Caco-2 (cell line): ENCODE measurements around the gene PTPRN2. TPM values are rescaled to one million over a fixed set of nuclear protein-coding genes. Genes with fewer than 3 reads are reported as not detected.
A peak's percentile ranks its signal among the peaks of the same experiment; 100 is the strongest.

Experiments
- BruUV-seq: library from RNA; stranded (reverse); fragments of 400-500 nt; replicated peaks from 2 replicates; lab custom pipeline; 2021; lab: Mats Ljungman, UMichigan
- CTCF ChIA-PET: fragments of 300-600 bp; sonication (Branson Sonifier 250); formaldehyde crosslinking; loops from one replicate; lab custom pipeline; 2022; ENCODE audit warnings: antibody characterized with exemption; lab: Charles Lee
- POLR2A ChIA-PET: fragments of 300-600 bp; sonication (Branson Sonifier 250); formaldehyde crosslinking; loops from one replicate; lab custom pipeline; 2022; ENCODE audit warnings: antibody characterized with exemption; lab: Charles Lee
- DNase-seq, 2 experiments: peaks; one replicate each; pipeline versions ENCODE4 v3.0.0 to v3.0.0-alpha.2; 2020 to 2022
- H3K27me3 ChIP-seq: replicated peaks from 2 replicates; pipeline ENCODE4 v1.6.0; 2011; ENCODE audit warnings: low read length; ENCODE audit not compliant: control insufficient read depth, insufficient read depth
- H3K36me3 ChIP-seq: 2 replicates; pipeline ENCODE4 v1.5.1; 2011; ENCODE audit warnings: low read length; ENCODE audit not compliant: control insufficient read depth, insufficient read depth
- H3K4me1 ChIP-seq: fragments of 250-450 bp; sonication (Bioruptor Pico); 2 replicates; pipeline ENCODE4 v1.5.1; 2020; ENCODE audit warnings: mild to moderate bottlenecking
- H3K4me3 ChIP-seq: 2 replicates; pipeline ENCODE4 v1.5.1; 2011; ENCODE audit warnings: low read depth, mild to moderate bottlenecking, control low read depth, low read length
- H3K9me3 ChIP-seq: fragments of 250-450 bp; sonication (Bioruptor Pico); 2 replicates; pipeline ENCODE4 v1.5.1; 2020; ENCODE audit warnings: mild to moderate bottlenecking, moderate library complexity
- H3K27ac Mint-ChIP-seq: one replicate; pipeline ENCODE4 v1.8.0; 2022; ENCODE audit warnings: mixed read lengths; ENCODE audit not compliant: unreplicated experiment
- H3K27me3 Mint-ChIP-seq: one replicate; pipeline ENCODE4 v1.8.0; 2022; ENCODE audit warnings: mixed read lengths; ENCODE audit not compliant: insufficient read depth, unreplicated experiment
- H3K36me3 Mint-ChIP-seq: one replicate; pipeline ENCODE4 v1.8.0; 2022; ENCODE audit warnings: mild to moderate bottlenecking, mixed read lengths; ENCODE audit not compliant: insufficient read depth, unreplicated experiment
- H3K4me1 Mint-ChIP-seq: one replicate; pipeline ENCODE4 v1.8.0; 2022; ENCODE audit warnings: low read depth, mixed read lengths; ENCODE audit not compliant: unreplicated experiment
- H3K4me3 Mint-ChIP-seq: one replicate; pipeline ENCODE4 v1.8.0; 2022; ENCODE audit warnings: mild to moderate bottlenecking, moderate library complexity, mixed read lengths; ENCODE audit not compliant: unreplicated experiment
- H3K9me3 Mint-ChIP-seq: one replicate; pipeline ENCODE4 v1.8.0; 2022; ENCODE audit warnings: mixed read lengths; ENCODE audit not compliant: unreplicated experiment
- CTCF ChIP-seq, 2 experiments: fragments of 200-600 bp in 1 of 2; IDR thresholded peaks; 1 replicate in 1 of 2; 2 replicates in 1 of 2; pipeline versions ENCODE4 v1.5.1 to v1.8.0; 2011 to 2022; ENCODE audit warnings: antibody characterized with exemption in 1 of 2, control low read depth in 1 of 2, inconsistent platforms in 1 of 2, low read depth in 1 of 2, low read length in 1 of 2, mild to moderate bottlenecking in 1 of 2, moderate library complexity in 1 of 2; ENCODE audit not compliant: insufficient read depth in 1 of 2, severe bottlenecking in 1 of 2, unreplicated experiment in 1 of 2
- intact Hi-C: fragments of 100-400 bp; cut with micrococcal nuclease; formaldehyde crosslinking; loops from one replicate; pipeline ENCODE4 v1.10.0; 2022; ENCODE audit not compliant: unreplicated experiment
- total RNA-seq: library from RNA; stranded (reverse); gene quantifications from 2 replicates; pipeline ENCODE4 v1.2.3, GENCODE V29; 2022

The PTPRN2 gene
- total RNA-seq, 1 experiment from 2014 or later = 1.4 TPM

- no peaks in the 10 kb centered on the region for H3K27me3 ChIP-seq
- DNase-seq = no peak
- no peaks in the 10 kb centered on the region for H3K36me3 ChIP-seq
- H3K9me3 ChIP-seq = no peaks in the 10 kb centered on the region
- no peak overlapping the region for H3K4me3 ChIP-seq
- peaks cover 5% of the 10 kb centered on the region for H3K27me3 Mint-ChIP-seq
- no peaks in the 10 kb centered on the region for H3K9me3 Mint-ChIP-seq
- H3K36me3 Mint-ChIP-seq = no peaks in the 10 kb centered on the region
- POLR2A ChIA-PET = no interaction called here
- H3K4me1 ChIP-seq = peaks cover 6% of the 10 kb centered on the region
- no peak overlapping the region for H3K4me3 Mint-ChIP-seq
- peaks cover 14% of the 10 kb centered on the region for H3K4me1 Mint-ChIP-seq
- TF ChIP-seq CTCF (IDR thresholded peaks at IDR 0.05; ENCODE audit: insufficient read depth in 1 of 2, low read depth in 1 of 2, low read length in 1 of 2, severe bottlenecking in 1 of 2, unreplicated experiment in 1 of 2) = no peak
- no TSS peak for BruUV-seq
- CTCF ChIA-PET = interaction anchor here (0.6 kb wide), 1 partner anchor 180 kb away, joined by 3 read pairs; no protein-coding TSS in a partner anchor
- intact Hi-C loops = no loop called here
- H3K27ac Mint-ChIP-seq = no peak overlapping the region
Observed at GRCh38 chr7:157614457-157615020, 973.1 kb downstream of the PTPRN2 start.

- peak overlapping the region; percentile 65 for H3K4me3 Mint-ChIP-seq
Observed at GRCh38 chr7:157613575-157614322, 973.9 kb downstream of the PTPRN2 start.

More at GRCh38 chr7:157613575-157614322, 973.9 kb downstream of the PTPRN2 start:
- H3K4me1 ChIP-seq = peaks cover 6% of the 10 kb centered on the region
- intact Hi-C loops = no loop called here
- ChIA-PET CTCF (interaction anchor here (0.6 kb wide), 1 partner anchor 179 kb away, joined by 3 read pairs; no protein-coding TSS in a partner anchor), POLR2A (no interaction called here)
- H3K9me3 Mint-ChIP-seq = no peaks in the 10 kb centered on the region
- peaks cover 14% of the 10 kb centered on the region for H3K4me1 Mint-ChIP-seq
- BruUV-seq = no TSS peak
- H3K27ac Mint-ChIP-seq = no peak overlapping the region
- no peak for TF ChIP-seq CTCF (IDR thresholded peaks at IDR 0.05; ENCODE audit: insufficient read depth in 1 of 2, low read depth in 1 of 2, low read length in 1 of 2, severe bottlenecking in 1 of 2, unreplicated experiment in 1 of 2)
- H3K4me3 ChIP-seq = peak overlapping the region; percentile 50
- no peaks in the 10 kb centered on the region for H3K9me3 ChIP-seq
- no peaks in the 10 kb centered on the region for H3K27me3 ChIP-seq
- peaks cover 5% of the 10 kb centered on the region for H3K27me3 Mint-ChIP-seq
- no peaks in the 10 kb centered on the region for H3K36me3 ChIP-seq
- peak in 1 of 2 experiments; percentile 18 for DNase-seq
- H3K36me3 Mint-ChIP-seq = no peaks in the 10 kb centered on the region
